D721Med (cell line): ENCODE data around the gene FGF19.

ENCODE experiments used
- DNase-seq: peaks from one replicate; pipeline ENCODE4 v3.0.0; 2011; ENCODE audit warnings: low spot score; ENCODE audit not compliant: insufficient read length
- FAIRE-seq: peaks from 2 replicates; lab custom pipeline; 2011; peaks lifted over from hg19 to GRCh38; lab: Jason Lieb, UNC
- CTCF ChIP-seq: IDR thresholded peaks from 2 replicates; pipeline ENCODE4 v1.5.1; 2012; ENCODE audit warnings: mild to moderate bottlenecking, control low read depth; ENCODE audit not compliant: insufficient read depth; ENCODE audit errors: missing control alignments

Gene FGF19

GRCh38 chr11:69708736-69709401 lies 5.0 kb upstream of the FGF19 start:
- no peak for DNase-seq
- no peak for FAIRE-seq
- no peak for TF ChIP-seq CTCF

GRCh38 chr11:69707176-69707575 lies 3.4 kb upstream of the FGF19 start:
- FAIRE-seq (no peak), DNase-seq (no peak)
- TF ChIP-seq CTCF: no peak

GRCh38 chr11:69705901-69706787 lies 2.3 kb upstream of the FGF19 start:
- no peak for DNase-seq
- TF ChIP-seq CTCF: no peak
- no peak for FAIRE-seq

- DNase-seq: no peak
Measured at GRCh38 chr11:69705351-69705811, 1.6 kb upstream of the FGF19 start.

GRCh38 chr11:69704508-69705253 lies 859 bp upstream of the FGF19 start:
- FAIRE-seq (no peak), DNase-seq (peak; percentile 39)
- TF ChIP-seq CTCF: peak; percentile 42

More at GRCh38 chr11:69705351-69705811, 1.6 kb upstream of the FGF19 start:
- no peak for TF ChIP-seq CTCF
- no peak for FAIRE-seq

GRCh38 chr11:69703453-69703767 lies 412 bp downstream of the FGF19 start:
- DNase-seq: no peak
- FAIRE-seq: no peak
- no peak for TF ChIP-seq CTCF
